CD14-positive monocyte (primary cell): ENCODE results near the gene SPACA1. TPM values are rescaled to one million over a fixed set of nuclear protein-coding genes. Genes with fewer than 3 reads are reported as not detected.

ENCODE experiments used
- DNase-seq, 3 donors: peaks; one replicate each; pipeline ENCODE4 v3.0.0-alpha.2; 2011 to 2022
- H2AFZ ChIP-seq: 2 replicates; pipeline ENCODE4 v1.6.0; 2012; ENCODE audit warnings: mild to moderate bottlenecking, low read depth, low read length, inconsistent platforms; ENCODE audit not compliant: insufficient read depth, poor library complexity, severe bottlenecking
- H3K27ac ChIP-seq, 2 donors: 1 replicate in 1 of 2; 2 replicates in 1 of 2; pipeline ENCODE4 v1.5.1; 2012 to 2013; ENCODE audit warnings: low read length in 2 of 2, control low read depth in 1 of 2, inconsistent platforms in 1 of 2, low read depth in 1 of 2, mild to moderate bottlenecking in 1 of 2
- H3K27me3 ChIP-seq, 2 donors: one replicate each; pipeline versions ENCODE4 v1.6.0 to v1.6.1; 2011 to 2013; ENCODE audit warnings: low read length in 2 of 2; ENCODE audit not compliant: control insufficient read depth in 2 of 2, insufficient read depth in 2 of 2
- H3K36me3 ChIP-seq, 2 donors: replicated peaks in 1 of 2; 1 replicate in 1 of 2; 2 replicates in 1 of 2; pipeline versions ENCODE4 v1.5.1 to v1.6.1; 2012 to 2013; ENCODE audit warnings: low read length in 2 of 2, control low read depth in 1 of 2, inconsistent platforms in 1 of 2, mild to moderate bottlenecking in 1 of 2; ENCODE audit not compliant: insufficient read depth in 2 of 2, control insufficient read depth in 1 of 2
- H3K4me1 ChIP-seq, 2 donors: 1 replicate in 1 of 2; 2 replicates in 1 of 2; pipeline versions ENCODE4 v1.5.1 to v1.6.1; 2012 to 2013; ENCODE audit warnings: low read length in 2 of 2, control low read depth in 1 of 2, inconsistent platforms in 1 of 2, mild to moderate bottlenecking in 1 of 2, moderate library complexity in 1 of 2; ENCODE audit not compliant: insufficient read depth in 2 of 2, control insufficient read depth in 1 of 2
- H3K4me2 ChIP-seq: replicated peaks from 2 replicates; pipeline ENCODE3; 2012; ENCODE audit warnings: low read length, moderate library complexity, mild to moderate bottlenecking; ENCODE audit not compliant: poor library complexity, severe bottlenecking; ENCODE audit errors: extremely low read depth
- H3K4me3 ChIP-seq, 3 experiments: fragments of 200-600 bp in 1 of 3; sonication (generic) in 1 of 3; replicated peaks in 1 of 3; 1 replicate in 2 of 3; 2 replicates in 1 of 3; pipeline ENCODE4 v1.5.1; 2011 to 2013; ENCODE audit warnings: low read length in 3 of 3, mild to moderate bottlenecking in 3 of 3, control low read depth in 2 of 3, low read depth in 2 of 3, inconsistent platforms in 1 of 3, moderate library complexity in 1 of 3
- H3K79me2 ChIP-seq: 2 replicates; pipeline ENCODE4 v1.6.0; 2012; ENCODE audit warnings: mild to moderate bottlenecking, control low read depth, inconsistent platforms, low read length, moderate library complexity; ENCODE audit not compliant: insufficient read depth
- H3K9ac ChIP-seq: 2 replicates; pipeline ENCODE4 v1.6.0; 2017; ENCODE audit warnings: low read length, mild to moderate bottlenecking; ENCODE audit not compliant: insufficient read depth, poor library complexity, severe bottlenecking
- H3K9me3 ChIP-seq, 2 donors: replicated peaks in 1 of 2; 1 replicate in 1 of 2; 2 replicates in 1 of 2; pipeline versions ENCODE4 v1.5.1 to v1.6.1; 2012 to 2013; ENCODE audit warnings: low read length in 2 of 2, control low read depth in 1 of 2; ENCODE audit not compliant: control insufficient read depth in 1 of 2, insufficient read depth in 1 of 2
- H4K20me1 ChIP-seq: 2 replicates; pipeline ENCODE4 v1.6.0; 2012; ENCODE audit warnings: mild to moderate bottlenecking, low read length, control low read depth, moderate library complexity; ENCODE audit not compliant: insufficient read depth
- H3K27ac Mint-ChIP-seq, 7 donors: one replicate each; pipeline ENCODE4 v1.8.0; 2020; ENCODE audit warnings: mild to moderate bottlenecking in 7 of 7, mixed read lengths in 7 of 7, moderate library complexity in 6 of 7, inconsistent platforms in 2 of 7
- H3K27me3 Mint-ChIP-seq, 3 donors: one replicate each; pipeline ENCODE4 v1.8.0; 2021 to 2022; ENCODE audit warnings: low read depth in 3 of 3, mild to moderate bottlenecking in 3 of 3, mixed read lengths in 3 of 3, moderate library complexity in 3 of 3, inconsistent platforms in 1 of 3
- H3K36me3 Mint-ChIP-seq, 2 donors: one replicate each; pipeline ENCODE4 v1.8.0; 2020; ENCODE audit warnings: mixed read lengths in 2 of 2, inconsistent platforms in 1 of 2, mild to moderate bottlenecking in 1 of 2
- H3K4me1 Mint-ChIP-seq: one replicate; pipeline ENCODE4 v1.8.0; 2020; ENCODE audit warnings: mild to moderate bottlenecking, mixed read lengths
- H3K4me3 Mint-ChIP-seq, 2 donors: one replicate each; pipeline ENCODE4 v1.8.0; 2020; ENCODE audit warnings: mild to moderate bottlenecking in 2 of 2, mixed read lengths in 2 of 2, moderate library complexity in 1 of 2
- H3K9me3 Mint-ChIP-seq, 7 donors: one replicate each; pipeline ENCODE4 v1.8.0; 2020 to 2022; ENCODE audit warnings: mixed read lengths in 7 of 7, mild to moderate bottlenecking in 6 of 7, moderate library complexity in 6 of 7, inconsistent platforms in 2 of 7
- CTCF ChIP-seq: fragments of 200-600 bp; IDR thresholded peaks from one replicate; pipeline ENCODE4 v1.8.0; 2022; ENCODE audit warnings: antibody characterized with exemption, mild to moderate bottlenecking
- WGBS: methylation state at CpG from one replicate; pipeline ENCODE4 v1.1.5; 2013; ENCODE audit warnings: missing lambda C conversion rate; ENCODE audit not compliant: insufficient coverage; 5-methylcytosine and 5-hydroxymethylcytosine counted together
- intact Hi-C, 2 donors: fragments of 100-400 bp; cut with micrococcal nuclease; formaldehyde crosslinking; loops; one replicate each; pipeline versions ENCODE4 v1.15.0 to v1.15.1; 2023
- polyA plus RNA-seq, 3 donors: library from polyadenylated mRNA; depleted of rRNA in 1 of 3; unstranded in 2 of 3; stranded (reverse) in 1 of 3; fragments of 300-500 nt in 2 of 3; fragments of >200 nt in 1 of 3; fragmentation: Illumina TruSeq in 2 of 3; gene quantifications; 1 replicate in 2 of 3; 2 replicates in 1 of 3; pipeline ENCODE4 v1.2.3, GENCODE V29; 2012 to 2021

The SPACA1 gene
- polyA plus RNA-seq, 3 donors, result not detected

GRCh38 chr6:88020439-88020838 is 27.2 kb upstream of the SPACA1 start:
- 83% methylated on average over 2 of the region's 6 CpGs for WGBS
- Histone ChIP-seq H3K4me3 (no peak overlapping the region), H2AFZ (no peak overlapping the region), H3K79me2 (no peaks in the 10 kb centered on the region), H4K20me1 (no peaks in the 10 kb centered on the region), H3K4me1 (no peaks in the 10 kb centered on the region), H3K36me3 (no peaks in the 10 kb centered on the region), H3K9ac (no peak overlapping the region), H3K27me3 (no peaks in the 10 kb centered on the region), H3K4me2 (no peak overlapping the region), H3K27ac (no peak overlapping the region), H3K9me3 (no peaks in the 10 kb centered on the region)
- Mint-ChIP-seq H3K36me3 (no peaks in the 10 kb centered on the region), H3K27me3 (peaks cover 2 to 4% (median 3%) of the 10 kb centered on the region in 3 donors), H3K4me1 (no peaks in the 10 kb centered on the region), H3K4me3 (no peak overlapping the region), H3K27ac (no peak overlapping the region), H3K9me3 (peaks cover 2 to 7% (median 3%) of the 10 kb centered on the region in 7 donors)
- DNase-seq, result no peak
- intact Hi-C loops, result no loop called here
- TF ChIP-seq CTCF, result no peak

GRCh38 chr6:88024696-88025095 is 22.9 kb upstream of the SPACA1 start:
- Histone ChIP-seq H3K27me3 (no peaks in the 10 kb centered on the region), H3K27ac (no peak overlapping the region), H3K9me3 (peaks cover 11 to 13% of the 10 kb centered on the region in 2 donors), H4K20me1 (no peaks in the 10 kb centered on the region), H3K9ac (no peak overlapping the region), H3K79me2 (no peaks in the 10 kb centered on the region), H3K4me3 (no peak overlapping the region), H3K4me2 (no peak overlapping the region), H3K4me1 (no peaks in the 10 kb centered on the region), H2AFZ (no peak overlapping the region), H3K36me3 (no peaks in the 10 kb centered on the region)
- WGBS, result 100% methylated on average over 1 of the region's 2 CpGs
- Mint-ChIP-seq H3K27ac (no peak overlapping the region), H3K4me1 (no peaks in the 10 kb centered on the region), H3K9me3 (peaks cover 5 to 19% (median 15%) of the 10 kb centered on the region in 7 donors), H3K36me3 (no peaks in the 10 kb centered on the region), H3K27me3 (peaks cover 0 to 4% (median 2%) of the 10 kb centered on the region in 3 donors), H3K4me3 (no peak overlapping the region)
- intact Hi-C loops, result no loop called here
- no peak for DNase-seq
- no peak for TF ChIP-seq CTCF
